Measurements from ENCODE around the gene PRDM15. TPM values are rescaled to one million over a fixed set of nuclear protein-coding genes. Genes with fewer than 3 reads are reported as not detected.

The PRDM15 gene
- total RNA-seq, 2 experiments from 2014 or later: 10.4 to 12.0 TPM

GRCh38 chr21:41827951-41828883 lies 50.9 kb downstream of the PRDM15 start:
- no peak overlapping the region for H3K4me3 ChIP-seq (ENCODE audit: low read length)
- Mint-ChIP-seq H3K4me1 (ENCODE audit: low read depth) (no peaks in the 10 kb centered on the region), H3K36me3 (ENCODE audit: low read depth) (peaks cover 32% of the 10 kb centered on the region), H3K4me3 (no peak overlapping the region), H3K27me3 (no peaks in the 10 kb centered on the region), H3K9me3 (no peaks in the 10 kb centered on the region), H3K27ac (no peak overlapping the region)
- ATAC-seq (ENCODE audit: poor library complexity) (no peak), DNase-seq (no peak)
- H3K9me3 ChIP-seq (ENCODE audit: control insufficient read depth in 1 of 2, insufficient read depth in 1 of 2, low read length in 2 of 2): no peaks in the 10 kb centered on the region
- no peaks in the 10 kb centered on the region for H3K27me3 ChIP-seq (ENCODE audit: control insufficient read depth in 1 of 2, insufficient read depth in 2 of 2, low read length in 2 of 2)
- CTCF ChIA-PET: no interaction called here
- H3K36me3 ChIP-seq (ENCODE audit: insufficient read depth, low read length): peaks cover 32% of the 10 kb centered on the region
- H3K4me1 ChIP-seq (ENCODE audit: insufficient read depth, low read length): peaks cover 5% of the 10 kb centered on the region
- intact Hi-C loops (cut with DNase I, micrococcal nuclease): no loop called here
- H3K27ac ChIP-seq (ENCODE audit: low read depth in 1 of 2, low read length in 2 of 2): no peak overlapping the region
- TF ChIP-seq CTCF (IDR thresholded peaks at IDR 0.05): no peak
- POLR2A ChIA-PET: no interaction called here

GRCh38 chr21:41825881-41826280 lies 53.3 kb downstream of the PRDM15 start:
- H3K27ac Mint-ChIP-seq: no peak overlapping the region
- CTCF ChIA-PET: no interaction called here
- intact Hi-C loops (cut with DNase I, micrococcal nuclease): no loop called here
- ATAC-seq (ENCODE audit: poor library complexity): no peak
- no peak for DNase-seq
- Histone ChIP-seq H3K27me3 (ENCODE audit: control insufficient read depth in 1 of 2, insufficient read depth in 2 of 2, low read length in 2 of 2) (no peaks in the 10 kb centered on the region), H3K4me3 (ENCODE audit: low read length) (no peak overlapping the region), H3K27ac (ENCODE audit: low read depth in 1 of 2, low read length in 2 of 2) (no peak overlapping the region), H3K4me1 (ENCODE audit: insufficient read depth, low read length) (peaks cover 5% of the 10 kb centered on the region), H3K9me3 (ENCODE audit: control insufficient read depth in 1 of 2, insufficient read depth in 1 of 2, low read length in 2 of 2) (no peaks in the 10 kb centered on the region), H3K36me3 (ENCODE audit: insufficient read depth, low read length) (peaks cover 30% of the 10 kb centered on the region)
- no peak for TF ChIP-seq CTCF (IDR thresholded peaks at IDR 0.05)
- H3K27me3 Mint-ChIP-seq: no peaks in the 10 kb centered on the region
- H3K4me3 Mint-ChIP-seq: no peak overlapping the region
- H3K36me3 Mint-ChIP-seq (ENCODE audit: low read depth): peaks cover 44% of the 10 kb centered on the region
- H3K9me3 Mint-ChIP-seq: no peaks in the 10 kb centered on the region
- POLR2A ChIA-PET: no interaction called here
- H3K4me1 Mint-ChIP-seq (ENCODE audit: low read depth): no peaks in the 10 kb centered on the region

GRCh38 chr21:41825216-41825615 lies 53.9 kb downstream of the PRDM15 start:
- Histone ChIP-seq H3K4me3 (ENCODE audit: low read length) (no peak overlapping the region), H3K9me3 (ENCODE audit: control insufficient read depth in 1 of 2, insufficient read depth in 1 of 2, low read length in 2 of 2) (no peaks in the 10 kb centered on the region), H3K27ac (ENCODE audit: low read depth in 1 of 2, low read length in 2 of 2) (no peak overlapping the region), H3K36me3 (ENCODE audit: insufficient read depth, low read length) (peaks cover 34% of the 10 kb centered on the region), H3K4me1 (ENCODE audit: insufficient read depth, low read length) (peaks cover 5% of the 10 kb centered on the region), H3K27me3 (ENCODE audit: control insufficient read depth in 1 of 2, insufficient read depth in 2 of 2, low read length in 2 of 2) (no peaks in the 10 kb centered on the region)
- no peak overlapping the region for H3K4me3 Mint-ChIP-seq
- no peak for TF ChIP-seq CTCF (IDR thresholded peaks at IDR 0.05)
- H3K27ac Mint-ChIP-seq: no peak overlapping the region
- no peaks in the 10 kb centered on the region for H3K4me1 Mint-ChIP-seq (ENCODE audit: low read depth)
- DNase-seq (no peak), ATAC-seq (ENCODE audit: poor library complexity) (no peak)
- intact Hi-C loops (cut with DNase I, micrococcal nuclease): no loop called here
- CTCF ChIA-PET: no interaction called here
- POLR2A ChIA-PET: interaction anchor here (1.3 kb wide), 1 partner anchor 282 kb away, joined by 4 read pairs; no protein-coding TSS in a partner anchor
- H3K36me3 Mint-ChIP-seq (ENCODE audit: low read depth): peaks cover 48% of the 10 kb centered on the region
- H3K9me3 Mint-ChIP-seq: no peaks in the 10 kb centered on the region
- H3K27me3 Mint-ChIP-seq: no peaks in the 10 kb centered on the region
